Nephron progenitor cell (in vitro differentiated cells): ENCODE results near the gene KCNJ6.

ENCODE experiments used
- DNase-seq: peaks from one replicate; pipeline ENCODE4 v3.0.0; 2021
- H3K27ac Mint-ChIP-seq: 2 replicates; pipeline ENCODE4 v1.8.0; 2021; ENCODE audit warnings: mild to moderate bottlenecking, moderate library complexity, mixed read lengths
- H3K27me3 Mint-ChIP-seq: 2 replicates; pipeline ENCODE4 v1.8.0; 2021; ENCODE audit warnings: mild to moderate bottlenecking, low read depth, mixed read lengths; ENCODE audit not compliant: poor library complexity
- H3K36me3 Mint-ChIP-seq: 2 replicates; pipeline ENCODE4 v1.8.0; 2021; ENCODE audit warnings: low read depth, mixed read lengths
- H3K4me1 Mint-ChIP-seq: 2 replicates; pipeline ENCODE4 v1.8.0; 2021; ENCODE audit warnings: mixed read lengths
- H3K4me3 Mint-ChIP-seq: 2 replicates; pipeline ENCODE4 v1.8.0; 2021; ENCODE audit warnings: mild to moderate bottlenecking, moderate library complexity, mixed read lengths
- H3K9me3 Mint-ChIP-seq: 2 replicates; pipeline ENCODE4 v1.8.0; 2021; ENCODE audit warnings: mild to moderate bottlenecking, moderate library complexity, mixed read lengths
- CTCF ChIP-seq: fragments of 200-600 bp; sonication (generic); IDR thresholded peaks from 2 replicates; pipeline ENCODE4 v1.5.0; 2021; ENCODE audit warnings: antibody characterized with exemption

Gene KCNJ6

GRCh38 chr21:37811711-37812110 is 104.5 kb downstream of the KCNJ6 start:
- H3K4me1 Mint-ChIP-seq: no peaks in the 10 kb centered on the region
- no peaks in the 10 kb centered on the region for H3K36me3 Mint-ChIP-seq
- no peak overlapping the region for H3K27ac Mint-ChIP-seq
- DNase-seq: no peak
- peaks cover 25% of the 10 kb centered on the region for H3K9me3 Mint-ChIP-seq
- H3K27me3 Mint-ChIP-seq: no peaks in the 10 kb centered on the region
- no peak for TF ChIP-seq CTCF
- no peak overlapping the region for H3K4me3 Mint-ChIP-seq

GRCh38 chr21:37808261-37808660 is 108.0 kb downstream of the KCNJ6 start:
- H3K27ac Mint-ChIP-seq: no peak overlapping the region
- H3K27me3 Mint-ChIP-seq: no peaks in the 10 kb centered on the region
- no peak for DNase-seq
- no peaks in the 10 kb centered on the region for H3K36me3 Mint-ChIP-seq
- peaks cover 33% of the 10 kb centered on the region for H3K9me3 Mint-ChIP-seq
- H3K4me1 Mint-ChIP-seq: peaks cover 6% of the 10 kb centered on the region
- H3K4me3 Mint-ChIP-seq: no peak overlapping the region
- no peak for TF ChIP-seq CTCF

- peaks cover 21% of the 10 kb centered on the region for H3K4me1 Mint-ChIP-seq
- H3K27me3 Mint-ChIP-seq: peaks cover 3% of the 10 kb centered on the region
- no peak overlapping the region for H3K4me3 Mint-ChIP-seq
- H3K9me3 Mint-ChIP-seq: peaks cover 29% of the 10 kb centered on the region
- H3K27ac Mint-ChIP-seq: no peak overlapping the region
- TF ChIP-seq CTCF: no peak
- no peak for DNase-seq
- H3K36me3 Mint-ChIP-seq: no peaks in the 10 kb centered on the region
Observed at GRCh38 chr21:37805266-37805665, 111.0 kb downstream of the KCNJ6 start.

GRCh38 chr21:37804001-37804400 is 112.3 kb downstream of the KCNJ6 start:
- Mint-ChIP-seq H3K27ac (no peak overlapping the region), H3K27me3 (peaks cover 3% of the 10 kb centered on the region), H3K9me3 (peaks cover 32% of the 10 kb centered on the region), H3K4me3 (no peak overlapping the region), H3K4me1 (peaks cover 26% of the 10 kb centered on the region), H3K36me3 (no peaks in the 10 kb centered on the region)
- no peak for DNase-seq
- TF ChIP-seq CTCF: no peak

- Mint-ChIP-seq H3K36me3 (no peaks in the 10 kb centered on the region), H3K27me3 (peaks cover 3% of the 10 kb centered on the region), H3K4me1 (peaks cover 27% of the 10 kb centered on the region), H3K27ac (peak overlapping the region; percentile 92), H3K4me3 (no peak overlapping the region), H3K9me3 (peaks cover 33% of the 10 kb centered on the region)
- no peak for DNase-seq
- TF ChIP-seq CTCF: no peak
Observed at GRCh38 chr21:37803101-37803651, 113.1 kb downstream of the KCNJ6 start.

- peaks cover 3% of the 10 kb centered on the region for H3K27me3 Mint-ChIP-seq
- DNase-seq: no peak
- H3K36me3 Mint-ChIP-seq: no peaks in the 10 kb centered on the region
- no peak overlapping the region for H3K4me3 Mint-ChIP-seq
- no peak for TF ChIP-seq CTCF
- H3K4me1 Mint-ChIP-seq: peaks cover 27% of the 10 kb centered on the region
- peaks cover 32% of the 10 kb centered on the region for H3K9me3 Mint-ChIP-seq
- H3K27ac Mint-ChIP-seq: no peak overlapping the region
Observed at GRCh38 chr21:37800456-37801061, 115.7 kb downstream of the KCNJ6 start.
